ENCODE measurements around the gene RASGRF1.

The RASGRF1 gene

DNA sequence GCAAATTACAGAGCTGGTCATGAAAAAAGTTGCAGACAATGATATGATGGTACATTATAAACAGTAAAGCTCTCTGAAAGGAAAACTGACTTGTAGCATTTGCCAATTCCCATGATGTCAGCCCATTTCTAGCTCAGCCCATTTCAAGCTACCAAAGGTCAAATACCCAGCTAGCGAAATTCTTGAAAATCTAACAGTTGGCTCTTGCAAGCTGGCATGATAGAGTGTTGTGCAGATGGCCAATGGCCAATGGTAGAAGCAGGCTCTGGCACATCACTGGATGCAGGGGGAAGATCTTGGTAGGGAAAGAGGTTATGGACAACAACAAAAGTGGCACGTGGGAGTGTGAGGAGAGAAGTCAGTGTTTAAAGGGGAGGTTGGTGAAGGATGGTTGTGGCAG, 36.7 kb downstream of the RASGRF1 start:
- Histone ChIP-seq H3K4me1 (ENCODE audit: control insufficient read depth, insufficient read depth, low read length, unreplicated experiment) (no peaks in the 10 kb centered on the region), H3K36me3 (ENCODE audit: insufficient read depth, low read length) (no peaks in the 10 kb centered on the region), H2AFZ (ENCODE audit: low read length, unreplicated experiment) (no peak overlapping the region), H3K4me3 (ENCODE audit: low read depth, low read length) (no peak overlapping the region), H3K27me3 (ENCODE audit: insufficient read depth, low read length) (peaks cover 81% of the 10 kb centered on the region), H3K27ac (ENCODE audit: low read depth, low read length) (no peak overlapping the region), H3K79me2 (ENCODE audit: control insufficient read depth, insufficient read depth, low read length, unreplicated experiment) (no peaks in the 10 kb centered on the region)

GRCh38 chr15:79051941-79052731, 38.4 kb downstream of the RASGRF1 start:
- no peak overlapping the region for H3K27ac ChIP-seq (ENCODE audit: low read depth, low read length)
- no peak overlapping the region for H2AFZ ChIP-seq (ENCODE audit: low read length, unreplicated experiment)
- H3K27me3 ChIP-seq (ENCODE audit: insufficient read depth, low read length): peaks cover 75% of the 10 kb centered on the region
- H3K4me1 ChIP-seq (ENCODE audit: control insufficient read depth, insufficient read depth, low read length, unreplicated experiment): no peaks in the 10 kb centered on the region
- no peaks in the 10 kb centered on the region for H3K36me3 ChIP-seq (ENCODE audit: insufficient read depth, low read length)
- no peaks in the 10 kb centered on the region for H3K79me2 ChIP-seq (ENCODE audit: control insufficient read depth, insufficient read depth, low read length, unreplicated experiment)
- no peak overlapping the region for H3K4me3 ChIP-seq (ENCODE audit: low read depth, low read length)

- no peak overlapping the region for H3K27ac ChIP-seq (ENCODE audit: low read depth, low read length)
- no peak overlapping the region for H2AFZ ChIP-seq (ENCODE audit: low read length, unreplicated experiment)
- no peak overlapping the region for H3K4me3 ChIP-seq (ENCODE audit: low read depth, low read length)
- no peaks in the 10 kb centered on the region for H3K36me3 ChIP-seq (ENCODE audit: insufficient read depth, low read length)
- H3K79me2 ChIP-seq (ENCODE audit: control insufficient read depth, insufficient read depth, low read length, unreplicated experiment): no peaks in the 10 kb centered on the region
- H3K4me1 ChIP-seq (ENCODE audit: control insufficient read depth, insufficient read depth, low read length, unreplicated experiment): no peaks in the 10 kb centered on the region
- peaks cover 75% of the 10 kb centered on the region for H3K27me3 ChIP-seq (ENCODE audit: insufficient read depth, low read length)
These were observed 39.6 kb downstream of the RASGRF1 start for GRCh38 chr15:79051029-79051428.

DNA sequence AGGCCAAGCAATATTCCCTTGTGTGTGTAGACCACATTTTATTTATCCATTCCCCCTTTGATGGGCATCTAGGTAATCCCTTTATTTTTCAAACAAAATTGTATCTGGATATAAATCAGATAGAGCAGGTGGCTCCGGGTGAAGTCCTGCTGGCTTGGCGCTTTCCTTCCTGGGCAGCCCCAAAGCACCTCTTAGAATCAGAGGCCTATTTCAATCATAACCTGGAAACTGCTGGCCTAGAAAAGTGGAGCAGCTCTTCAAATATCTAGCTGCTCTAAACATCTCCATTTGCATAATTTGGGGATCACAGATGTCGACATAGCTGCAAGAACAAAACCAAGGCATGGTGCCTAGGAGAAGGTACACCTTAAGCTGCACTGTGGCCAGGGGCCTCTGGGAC, 40.2 kb downstream of the RASGRF1 start:
- H3K79me2 ChIP-seq (ENCODE audit: control insufficient read depth, insufficient read depth, low read length, unreplicated experiment): no peaks in the 10 kb centered on the region
- H3K27ac ChIP-seq (ENCODE audit: low read depth, low read length): no peak overlapping the region
- no peak overlapping the region for H3K4me3 ChIP-seq (ENCODE audit: low read depth, low read length)
- H3K4me1 ChIP-seq (ENCODE audit: control insufficient read depth, insufficient read depth, low read length, unreplicated experiment): no peaks in the 10 kb centered on the region
- no peaks in the 10 kb centered on the region for H3K36me3 ChIP-seq (ENCODE audit: insufficient read depth, low read length)
- peaks cover 74% of the 10 kb centered on the region for H3K27me3 ChIP-seq (ENCODE audit: insufficient read depth, low read length)
- H2AFZ ChIP-seq (ENCODE audit: low read length, unreplicated experiment): no peak overlapping the region

DNA sequence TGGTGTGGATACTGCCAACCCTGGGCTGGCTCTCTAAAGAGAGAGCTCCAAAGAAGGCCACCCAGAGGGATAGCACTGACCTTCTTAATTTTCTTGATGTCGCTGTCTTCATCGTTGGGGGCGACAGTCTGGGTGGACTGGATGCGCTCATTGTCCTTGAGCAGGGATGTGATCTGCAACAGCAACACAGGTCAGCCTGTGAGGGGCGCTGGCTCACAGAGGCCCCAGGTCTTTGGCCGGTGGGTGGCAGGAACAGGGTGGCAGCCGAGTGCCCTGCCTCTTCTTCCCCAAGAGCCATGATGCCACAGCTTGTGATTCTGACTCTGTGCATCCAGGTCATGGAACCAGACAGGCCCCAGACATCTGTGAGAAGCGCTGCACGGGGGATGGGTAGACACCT, 41.2 kb downstream of the RASGRF1 start:
- no peak overlapping the region for H3K4me3 ChIP-seq (ENCODE audit: low read depth, low read length)
- H3K36me3 ChIP-seq (ENCODE audit: insufficient read depth, low read length): no peaks in the 10 kb centered on the region
- H3K79me2 ChIP-seq (ENCODE audit: control insufficient read depth, insufficient read depth, low read length, unreplicated experiment): no peaks in the 10 kb centered on the region
- no peak overlapping the region for H2AFZ ChIP-seq (ENCODE audit: low read length, unreplicated experiment)
- peaks cover 74% of the 10 kb centered on the region for H3K27me3 ChIP-seq (ENCODE audit: insufficient read depth, low read length)
- no peak overlapping the region for H3K27ac ChIP-seq (ENCODE audit: low read depth, low read length)
- no peaks in the 10 kb centered on the region for H3K4me1 ChIP-seq (ENCODE audit: control insufficient read depth, insufficient read depth, low read length, unreplicated experiment)

GRCh38 chr15:79047676-79048439, 42.7 kb downstream of the RASGRF1 start:
- H3K27me3 ChIP-seq (ENCODE audit: insufficient read depth, low read length): peaks cover 76% of the 10 kb centered on the region
- H3K79me2 ChIP-seq (ENCODE audit: control insufficient read depth, insufficient read depth, low read length, unreplicated experiment): no peaks in the 10 kb centered on the region
- no peak overlapping the region for H3K27ac ChIP-seq (ENCODE audit: low read depth, low read length)
- H3K36me3 ChIP-seq (ENCODE audit: insufficient read depth, low read length): no peaks in the 10 kb centered on the region
- no peaks in the 10 kb centered on the region for H3K4me1 ChIP-seq (ENCODE audit: control insufficient read depth, insufficient read depth, low read length, unreplicated experiment)
- H3K4me3 ChIP-seq (ENCODE audit: low read depth, low read length): no peak overlapping the region
- no peak overlapping the region for H2AFZ ChIP-seq (ENCODE audit: low read length, unreplicated experiment)

DNA sequence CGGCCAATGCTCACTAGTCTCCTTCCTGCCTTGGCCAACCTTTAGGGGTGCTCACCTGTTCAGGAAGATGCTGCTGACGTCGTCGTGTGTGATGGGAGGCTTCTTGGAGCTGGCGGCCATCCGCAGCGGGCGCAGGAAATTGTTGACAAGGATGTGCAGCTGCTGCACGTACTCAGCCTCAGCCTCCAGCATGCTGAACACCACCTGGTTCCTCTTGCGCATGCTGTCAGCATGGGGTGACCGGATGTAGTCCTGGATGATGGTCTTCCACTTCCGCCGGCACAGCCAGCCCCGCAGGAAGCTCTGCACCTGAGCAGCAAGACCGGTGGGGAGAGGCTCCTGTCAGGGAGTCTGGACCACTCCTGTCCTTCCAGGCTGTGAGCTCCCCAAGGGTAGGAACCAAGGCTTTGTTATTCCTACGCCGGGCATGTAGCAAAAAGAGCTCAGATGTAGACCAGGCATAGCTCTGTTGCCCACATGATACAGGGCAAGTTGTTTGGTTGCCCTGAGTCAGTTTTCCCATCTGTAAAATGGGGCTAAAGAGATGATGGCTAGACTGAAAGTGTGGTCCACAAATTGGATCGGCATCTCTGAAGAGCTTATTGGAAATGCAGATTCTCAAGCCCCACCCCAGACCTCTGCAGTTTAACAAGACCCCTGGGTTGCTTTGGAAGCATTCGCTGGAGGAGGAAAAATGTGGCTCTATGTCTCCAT, 43.7 kb downstream of the RASGRF1 start:
- H3K27ac ChIP-seq (ENCODE audit: low read depth, low read length): no peak overlapping the region

DNA sequence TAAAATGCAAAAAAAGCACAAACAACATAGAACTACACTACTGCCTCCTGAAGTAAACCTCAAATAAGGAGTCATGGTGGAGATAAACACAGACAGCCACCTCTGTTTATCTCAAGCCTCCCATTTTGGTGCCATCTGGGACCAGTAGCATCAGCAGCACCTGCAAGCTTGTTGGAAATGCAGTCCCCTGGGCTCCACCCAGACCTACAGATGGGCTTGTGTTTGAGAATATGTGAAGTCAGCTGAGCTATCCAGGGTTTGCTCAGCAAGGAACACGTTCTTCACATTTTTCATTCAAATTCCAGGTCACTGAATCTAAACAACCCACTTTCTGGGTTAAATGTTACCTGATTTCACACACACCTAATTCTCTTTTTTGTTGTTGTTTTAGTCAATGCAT, 45.5 kb downstream of the RASGRF1 start:
- Histone ChIP-seq H3K79me2 (ENCODE audit: control insufficient read depth, insufficient read depth, low read length, unreplicated experiment) (no peaks in the 10 kb centered on the region), H3K4me1 (ENCODE audit: control insufficient read depth, insufficient read depth, low read length, unreplicated experiment) (no peaks in the 10 kb centered on the region), H2AFZ (ENCODE audit: low read length, unreplicated experiment) (no peak overlapping the region), H3K27ac (ENCODE audit: low read depth, low read length) (no peak overlapping the region), H3K27me3 (ENCODE audit: insufficient read depth, low read length) (peaks cover 79% of the 10 kb centered on the region), H3K36me3 (ENCODE audit: insufficient read depth, low read length) (no peaks in the 10 kb centered on the region), H3K4me3 (ENCODE audit: low read depth, low read length) (no peak overlapping the region)

More for the DNA sequence above, 43.7 kb downstream of the RASGRF1 start:
- H3K36me3 ChIP-seq (ENCODE audit: insufficient read depth, low read length): no peaks in the 10 kb centered on the region
- no peaks in the 10 kb centered on the region for H3K79me2 ChIP-seq (ENCODE audit: control insufficient read depth, insufficient read depth, low read length, unreplicated experiment)
- H3K27me3 ChIP-seq (ENCODE audit: insufficient read depth, low read length): peaks cover 79% of the 10 kb centered on the region
- no peak overlapping the region for H3K4me3 ChIP-seq (ENCODE audit: low read depth, low read length)
- no peaks in the 10 kb centered on the region for H3K4me1 ChIP-seq (ENCODE audit: control insufficient read depth, insufficient read depth, low read length, unreplicated experiment)
- H2AFZ ChIP-seq (ENCODE audit: low read length, unreplicated experiment): no peak overlapping the region

GRCh38 chr15:79042213-79042928, 48.2 kb downstream of the RASGRF1 start:
- no peaks in the 10 kb centered on the region for H3K36me3 ChIP-seq (ENCODE audit: insufficient read depth, low read length)
- H3K27me3 ChIP-seq (ENCODE audit: insufficient read depth, low read length): peaks cover 70% of the 10 kb centered on the region
- no peak overlapping the region for H3K4me3 ChIP-seq (ENCODE audit: low read depth, low read length)
- H3K79me2 ChIP-seq (ENCODE audit: control insufficient read depth, insufficient read depth, low read length, unreplicated experiment): no peaks in the 10 kb centered on the region
- H3K4me1 ChIP-seq (ENCODE audit: control insufficient read depth, insufficient read depth, low read length, unreplicated experiment): no peaks in the 10 kb centered on the region
- no peak overlapping the region for H3K27ac ChIP-seq (ENCODE audit: low read depth, low read length)
- H2AFZ ChIP-seq (ENCODE audit: low read length, unreplicated experiment): no peak overlapping the region

DNA sequence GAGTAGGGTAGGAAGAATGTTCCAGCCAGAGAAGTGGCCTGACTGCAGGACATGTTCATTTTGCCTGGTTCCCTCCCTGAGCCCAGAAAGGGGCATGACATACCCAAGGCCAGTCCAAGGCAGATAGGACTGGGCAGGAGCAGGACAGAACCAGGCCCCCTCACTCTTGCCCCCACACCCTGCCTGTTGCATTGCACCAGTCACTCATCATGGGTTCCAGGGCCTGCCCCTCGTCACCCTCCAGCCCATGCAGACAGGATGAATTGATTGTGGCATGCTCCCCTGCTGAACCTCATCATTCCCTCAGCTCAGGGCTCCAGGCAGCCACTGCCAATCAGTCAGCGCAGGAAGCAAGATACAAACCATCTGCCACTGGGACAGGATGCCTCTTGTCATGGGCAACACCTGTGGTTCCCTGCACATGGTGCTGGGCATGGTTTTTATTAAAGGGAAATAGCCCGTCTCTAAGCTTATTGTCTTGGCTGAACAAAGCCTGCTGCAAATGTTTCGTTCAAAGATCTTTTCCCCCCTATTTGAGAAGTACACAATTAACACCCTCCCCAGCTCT, 48.9 kb downstream of the RASGRF1 start:
- H3K27me3 ChIP-seq (ENCODE audit: insufficient read depth, low read length): peaks cover 69% of the 10 kb centered on the region
- no peak overlapping the region for H2AFZ ChIP-seq (ENCODE audit: low read length, unreplicated experiment)
- H3K4me1 ChIP-seq (ENCODE audit: control insufficient read depth, insufficient read depth, low read length, unreplicated experiment): no peaks in the 10 kb centered on the region
- H3K79me2 ChIP-seq (ENCODE audit: control insufficient read depth, insufficient read depth, low read length, unreplicated experiment): no peaks in the 10 kb centered on the region
- no peak overlapping the region for H3K4me3 ChIP-seq (ENCODE audit: low read depth, low read length)
- no peaks in the 10 kb centered on the region for H3K36me3 ChIP-seq (ENCODE audit: insufficient read depth, low read length)
- H3K27ac ChIP-seq (ENCODE audit: low read depth, low read length): no peak overlapping the region

Data from ACC112 (cell line).